GM11168 (cell line): ENCODE measurements around the gene ZFHX3.

Experiments used
- in situ Hi-C: fragments of 300-500 bp; cut with MboI; formaldehyde crosslinking; loops from one replicate; pipeline ENCODE4 v1.12.0; 2022; ENCODE audit warnings: low sequenced_read_pairs; ENCODE audit not compliant: unreplicated experiment

ZFHX3 gene

DNA sequence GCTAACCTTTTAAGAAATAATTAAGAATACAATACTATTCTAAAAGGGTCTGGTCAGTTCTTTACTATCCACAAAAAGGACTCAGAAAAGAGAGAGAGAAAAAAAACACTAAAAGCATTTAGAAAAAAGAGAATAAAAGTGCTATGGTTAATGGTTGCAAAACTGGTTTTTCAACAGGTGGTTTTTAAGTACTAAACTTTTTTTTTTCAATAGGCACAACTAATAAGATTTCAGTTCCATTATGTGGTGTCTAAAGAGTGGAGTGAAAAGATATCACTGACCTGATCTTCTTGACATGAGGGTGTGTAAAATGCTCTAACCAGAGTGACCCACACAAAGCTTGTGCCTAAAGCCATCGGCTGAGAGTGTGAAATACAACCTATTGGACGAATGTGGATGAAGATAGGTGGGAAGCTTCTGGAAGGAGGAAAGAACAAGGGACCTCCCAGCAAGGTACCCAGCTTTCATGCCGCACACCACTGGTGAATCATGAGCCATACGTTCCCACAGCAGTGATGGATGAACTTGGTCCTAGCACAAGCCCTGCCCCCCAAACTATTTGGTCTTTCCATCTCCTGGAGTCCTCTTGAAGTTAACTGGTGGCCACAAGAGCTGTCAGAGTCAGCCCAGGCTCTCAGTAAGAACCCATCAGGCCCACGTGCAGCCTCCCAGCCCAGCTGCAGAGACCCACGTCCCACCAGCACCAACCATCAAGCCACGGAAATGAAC lies 103.0 kb downstream of the ZFHX3 start:
- in situ Hi-C loops, result no loop called here

DNA sequence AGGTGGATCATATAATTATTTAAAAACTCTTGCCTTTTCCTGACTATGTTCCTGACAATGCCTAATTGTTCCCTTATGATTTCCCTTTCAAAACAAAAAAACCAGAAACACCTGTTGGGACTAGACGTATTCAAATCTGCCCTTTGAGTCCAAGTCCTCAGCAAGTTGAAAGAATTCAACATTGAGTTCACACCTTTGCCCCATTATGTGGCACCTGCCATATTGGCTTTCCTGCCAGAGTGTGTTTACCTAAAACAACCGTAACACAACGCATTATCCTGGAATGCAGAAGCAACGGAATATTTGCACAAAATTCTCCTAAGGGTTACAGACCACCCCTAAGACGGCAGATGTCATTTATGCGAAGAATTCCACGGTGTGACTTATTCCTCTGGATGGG lies 105.9 kb downstream of the ZFHX3 start:
- in situ Hi-C loops, result no loop called here

DNA sequence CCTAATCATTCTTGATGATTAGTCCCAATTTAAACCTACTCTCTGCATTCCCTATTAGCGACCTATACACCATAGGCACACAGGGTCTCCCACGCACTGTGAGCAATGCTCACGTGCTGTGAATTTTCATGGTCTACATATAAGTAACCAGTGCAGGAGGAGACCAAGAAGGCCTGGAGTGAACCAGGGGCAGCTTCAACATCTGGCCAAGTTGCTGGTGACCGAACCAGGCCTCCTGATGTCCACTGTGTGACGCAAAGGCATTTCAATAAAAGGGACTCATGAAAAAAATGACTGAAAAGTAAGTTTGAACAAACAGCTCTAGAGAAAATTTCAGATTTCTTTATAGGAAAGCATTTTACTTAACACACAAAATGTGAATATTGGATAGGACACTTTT lies 107.0 kb downstream of the ZFHX3 start:
- in situ Hi-C loops, result no loop called here

DNA sequence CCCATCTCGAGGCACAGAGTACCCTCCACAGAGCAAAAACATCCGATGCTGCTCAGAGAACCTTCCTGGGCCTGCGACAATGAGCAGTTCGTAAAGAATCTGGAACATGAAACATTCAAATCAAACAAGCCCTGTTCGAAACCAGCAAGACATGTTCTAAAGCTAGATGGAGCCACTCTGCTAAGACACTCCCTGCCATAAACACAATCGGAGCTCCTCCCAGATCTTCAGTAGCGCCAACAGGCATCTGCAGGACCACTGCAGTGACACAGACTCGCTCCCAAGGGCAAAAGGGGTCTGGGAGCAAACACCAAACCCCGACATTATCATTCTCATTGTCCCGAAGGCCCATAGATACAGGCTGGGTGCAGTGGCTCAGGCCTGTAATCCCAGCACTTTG lies 108.7 kb downstream of the ZFHX3 start:
- in situ Hi-C loops, result no loop called here

DNA sequence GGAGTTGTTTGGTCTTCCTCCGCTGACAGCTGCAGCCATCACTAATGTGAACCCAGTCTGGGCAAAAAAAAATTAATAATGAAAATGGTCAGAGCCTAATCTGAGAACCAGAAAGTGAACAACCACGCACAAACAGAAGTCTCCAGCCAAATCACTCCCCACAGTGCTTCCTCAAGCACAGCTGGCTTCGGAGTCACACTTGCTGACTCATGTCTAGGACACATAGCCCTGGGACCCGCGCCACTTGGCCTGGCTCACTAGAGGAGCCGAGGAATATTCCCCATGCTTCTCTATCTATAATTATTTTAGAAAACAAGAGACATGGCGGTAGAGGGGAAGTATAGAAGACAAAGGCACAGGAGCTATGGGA lies 109.1 kb downstream of the ZFHX3 start:
- in situ Hi-C loops, result no loop called here

DNA sequence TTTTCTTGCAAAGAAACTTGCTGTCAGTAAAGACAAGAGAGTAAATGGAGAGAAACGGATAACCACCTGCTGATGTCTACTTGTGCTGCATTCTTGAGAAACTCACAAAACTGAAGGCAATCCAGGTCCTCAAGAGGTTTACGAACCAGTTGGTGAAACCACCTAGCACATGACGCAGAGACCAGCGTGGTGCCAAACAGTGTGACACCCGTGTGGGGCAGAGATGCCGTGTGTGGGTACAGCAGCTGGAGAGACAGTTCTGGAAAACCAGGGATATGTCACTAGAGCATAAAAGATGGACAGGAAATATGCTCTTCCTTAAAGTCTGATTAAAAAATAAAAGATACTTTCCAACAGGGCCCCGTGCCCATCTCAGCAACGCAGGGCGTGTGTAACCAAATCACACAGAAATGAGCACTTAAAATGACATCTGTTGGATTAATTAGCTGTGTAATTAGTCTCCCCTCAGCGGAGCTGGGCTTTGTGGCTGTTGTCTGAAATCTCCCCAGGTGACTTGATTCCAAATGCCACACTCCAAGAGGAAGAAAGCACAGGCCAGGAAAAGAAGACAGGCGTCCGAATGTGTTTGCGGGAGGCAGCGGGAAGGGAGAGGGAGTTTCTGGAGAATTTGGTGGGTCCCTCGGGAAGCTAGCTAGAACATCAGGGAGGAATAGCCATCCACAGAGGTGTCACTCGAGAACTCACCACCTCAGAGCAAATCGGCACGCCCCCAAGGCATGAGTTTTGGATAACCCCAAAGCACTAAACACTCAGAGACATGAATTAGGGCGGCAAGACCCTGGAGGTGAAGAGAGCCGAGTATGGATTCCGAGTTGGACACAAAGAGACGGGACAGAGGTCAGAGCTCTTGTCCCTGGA lies 109.8 kb downstream of the ZFHX3 start:
- in situ Hi-C loops, result no loop called here

DNA sequence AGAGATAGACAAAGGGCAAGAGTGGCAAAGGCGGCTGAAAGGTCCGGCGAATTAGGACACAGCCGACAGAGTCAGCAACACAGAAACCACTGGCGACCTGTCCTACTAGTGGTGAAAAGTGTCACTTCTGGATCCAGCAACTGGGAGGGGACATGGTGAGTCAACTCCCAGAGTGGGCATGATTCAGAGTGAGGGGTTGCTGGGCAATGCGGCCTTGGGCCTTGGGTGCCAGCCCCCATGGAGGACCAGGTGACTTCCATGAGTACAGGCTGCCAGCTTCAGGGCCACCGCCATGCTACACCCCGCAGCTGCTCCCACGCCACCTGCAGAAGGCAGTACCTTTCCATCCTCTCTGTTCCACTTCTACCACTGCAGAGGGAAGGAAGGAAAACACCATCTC lies 110.6 kb downstream of the ZFHX3 start:
- in situ Hi-C loops, result no loop called here

DNA sequence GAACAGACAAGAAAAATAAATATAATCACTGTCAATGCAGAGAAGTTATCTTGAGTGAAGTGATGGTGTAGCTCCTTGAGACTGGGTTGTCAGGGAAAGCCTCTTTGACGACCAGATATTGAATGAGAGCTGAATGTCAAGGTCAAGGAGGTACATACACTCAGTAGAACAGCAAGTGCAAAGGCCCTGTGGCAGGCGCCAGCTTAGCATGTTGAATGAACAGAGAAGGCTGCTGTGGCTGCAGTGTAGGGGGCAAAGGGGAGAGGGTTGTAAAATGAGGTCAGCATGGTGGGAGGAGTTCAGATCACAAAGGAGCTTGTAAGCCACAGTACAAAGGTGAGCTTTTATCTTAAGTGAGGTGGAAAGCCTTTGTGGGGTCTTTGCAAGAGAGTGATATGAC lies 111.5 kb downstream of the ZFHX3 start:
- in situ Hi-C loops, result no loop called here

DNA sequence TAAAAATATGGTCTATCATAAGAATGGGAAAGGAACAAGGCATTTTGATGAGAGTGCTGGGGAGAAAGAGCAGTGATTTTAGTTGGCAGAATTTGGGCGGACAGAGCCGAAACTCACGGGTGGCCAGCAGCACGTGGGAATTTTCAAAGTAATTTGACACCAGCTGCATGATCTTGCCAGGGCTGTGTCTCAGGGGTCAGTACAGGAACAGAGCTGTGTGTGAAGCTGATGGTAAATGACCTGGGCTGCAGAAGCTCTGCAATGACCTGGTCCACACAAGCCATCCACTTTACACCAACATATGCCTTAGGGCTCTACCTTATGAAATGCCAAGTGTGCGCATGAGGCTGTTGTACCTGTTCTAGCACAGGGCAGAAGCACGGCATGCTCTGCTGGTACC lies 112.0 kb downstream of the ZFHX3 start:
- in situ Hi-C loops, result no loop called here

DNA sequence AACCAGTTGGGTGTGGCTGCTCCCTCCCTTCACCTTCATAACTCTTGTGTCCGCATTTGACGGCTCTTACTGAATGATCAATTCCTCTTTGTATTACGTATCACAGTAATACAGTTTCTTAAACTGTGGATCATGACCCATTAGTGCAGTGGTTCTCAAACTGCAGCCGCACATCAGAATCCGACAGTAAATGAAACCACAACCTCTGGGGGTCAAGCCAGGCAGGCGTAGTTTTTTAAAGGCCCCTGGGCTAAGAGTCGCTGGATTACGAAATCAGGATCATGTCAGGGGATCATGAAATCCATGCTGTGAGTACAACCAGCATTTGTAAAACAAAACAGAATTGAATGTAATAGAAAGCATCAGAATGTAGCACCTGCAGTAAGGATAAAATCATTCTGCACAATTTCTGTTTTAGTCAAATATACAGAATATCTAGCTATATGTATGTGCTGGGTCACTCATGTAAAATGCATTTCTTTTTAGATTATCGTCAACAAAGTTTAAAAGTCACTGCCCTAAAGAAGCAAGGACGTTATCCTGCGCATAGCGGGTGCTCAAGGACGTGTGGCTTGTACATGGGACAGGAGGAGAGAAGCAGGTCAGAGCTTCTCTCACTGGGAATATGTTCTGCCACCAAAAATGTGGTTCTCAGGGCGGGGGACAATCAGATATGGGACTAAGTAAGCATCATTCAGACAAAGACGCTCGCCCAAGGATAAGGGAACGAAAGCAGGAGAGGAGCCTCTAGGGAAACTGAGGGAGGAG lies 113.1 kb downstream of the ZFHX3 start:
- in situ Hi-C loops, result no loop called here

DNA sequence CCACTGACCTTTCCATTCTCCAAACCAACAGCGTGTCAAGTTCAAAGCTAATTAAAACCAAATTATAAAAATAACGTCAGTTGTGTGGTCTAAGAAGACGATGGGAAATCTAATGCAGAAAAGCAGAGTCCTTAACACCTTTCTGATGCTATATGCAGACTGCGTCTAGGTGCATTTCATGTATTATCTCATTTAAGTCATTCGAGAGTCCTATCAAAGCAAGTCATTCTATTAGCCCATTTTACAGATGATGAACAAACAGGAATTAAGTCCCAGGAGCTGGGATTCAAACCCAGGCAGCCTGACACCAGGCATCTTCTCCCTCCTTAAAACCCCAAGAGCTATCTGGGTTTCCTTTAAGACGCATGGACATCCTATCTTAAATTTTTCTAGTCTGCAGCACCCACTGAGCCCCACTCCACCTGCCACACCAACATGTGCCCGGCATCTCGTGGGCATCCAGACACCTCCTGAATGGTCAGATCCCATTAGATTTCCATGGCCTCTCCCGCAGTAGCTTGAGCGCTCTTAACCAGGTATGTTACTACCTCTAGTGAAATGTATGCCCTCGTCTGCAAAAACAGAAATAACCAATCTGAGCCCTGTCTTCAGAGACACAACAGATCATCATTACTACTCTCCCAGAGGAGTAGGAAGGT lies 115.1 kb downstream of the ZFHX3 start:
- in situ Hi-C loops, result no loop called here

DNA sequence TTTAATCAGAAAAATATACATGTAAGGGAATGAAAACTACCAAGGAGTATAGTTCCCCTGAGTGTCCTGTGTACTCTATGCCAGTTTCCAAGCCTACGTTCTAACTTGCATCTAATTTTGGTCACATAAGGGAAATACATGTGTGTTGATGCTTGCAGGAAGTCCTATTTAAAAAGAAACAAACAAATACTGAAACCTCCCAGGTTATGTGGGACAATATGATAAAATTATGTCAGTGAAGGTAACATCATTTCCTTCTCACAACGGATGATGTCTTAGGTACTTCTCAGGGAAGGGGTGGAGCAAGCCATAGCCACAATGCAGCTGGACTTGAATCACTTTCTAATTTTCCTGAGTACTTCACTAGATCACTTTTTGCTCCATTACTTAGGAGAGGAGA lies 115.9 kb downstream of the ZFHX3 start:
- in situ Hi-C loops, result no loop called here

DNA sequence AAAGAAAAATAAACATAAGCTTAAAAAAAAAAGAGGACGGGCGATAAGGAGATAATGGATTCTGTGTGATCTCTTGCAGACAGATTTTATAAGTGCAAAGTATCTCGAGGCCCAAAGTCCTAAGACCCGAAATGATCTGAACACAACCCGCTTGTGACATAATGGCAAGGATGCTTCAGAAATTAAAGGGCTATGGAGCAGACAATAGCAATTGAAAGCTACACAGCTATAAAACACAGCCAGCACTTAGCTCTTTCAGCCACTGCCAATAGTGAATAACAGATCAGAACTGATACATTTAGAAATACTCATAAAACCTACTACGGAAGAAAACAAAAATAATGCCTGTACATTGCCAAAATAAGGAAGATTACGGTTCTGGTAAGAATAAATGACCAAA lies 117.5 kb downstream of the ZFHX3 start:
- in situ Hi-C loops, result no loop called here

DNA sequence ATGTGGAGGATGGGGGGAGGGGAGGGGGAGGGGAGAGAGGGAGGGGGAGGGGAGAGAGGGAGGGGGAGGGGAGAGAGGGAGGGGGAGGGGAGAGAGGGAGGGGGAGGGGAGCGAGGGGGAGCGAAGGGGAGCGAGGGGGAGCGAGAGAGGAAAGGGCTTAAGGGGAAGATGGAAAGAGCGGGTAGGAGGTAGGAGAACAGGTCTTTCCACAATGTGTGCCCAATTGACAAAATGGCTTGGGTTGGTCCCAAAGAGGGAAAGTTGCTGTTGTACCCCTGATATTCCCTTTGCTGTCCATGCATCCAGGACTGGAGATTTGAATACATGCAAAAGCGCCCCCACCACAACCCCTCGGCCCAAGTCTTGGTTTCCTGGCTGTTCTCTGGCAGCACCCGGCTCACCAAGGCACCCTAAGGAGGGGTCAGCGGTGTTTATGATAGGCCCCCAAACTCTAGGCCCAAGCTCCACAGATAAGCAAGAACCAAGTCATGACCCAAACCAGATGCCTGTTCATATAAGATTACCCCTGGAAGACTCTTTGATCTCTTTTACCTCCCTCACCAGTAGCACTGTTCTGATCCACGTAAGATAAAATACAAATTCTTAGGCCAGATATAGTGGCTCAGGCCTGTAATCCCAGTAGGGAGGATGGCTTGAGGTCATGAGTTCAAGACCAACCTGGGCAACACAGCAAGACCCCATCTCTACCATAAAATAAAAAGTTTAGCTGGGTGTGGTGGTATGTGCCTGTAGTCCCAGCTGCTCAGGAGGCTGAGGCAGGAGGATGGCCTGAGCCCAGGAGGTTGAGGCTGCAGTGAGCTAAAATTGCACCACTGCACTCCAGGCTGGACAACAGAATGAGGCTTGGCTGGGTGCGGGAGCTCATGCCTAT lies 119.6 kb downstream of the ZFHX3 start:
- in situ Hi-C loops, result no loop called here

DNA sequence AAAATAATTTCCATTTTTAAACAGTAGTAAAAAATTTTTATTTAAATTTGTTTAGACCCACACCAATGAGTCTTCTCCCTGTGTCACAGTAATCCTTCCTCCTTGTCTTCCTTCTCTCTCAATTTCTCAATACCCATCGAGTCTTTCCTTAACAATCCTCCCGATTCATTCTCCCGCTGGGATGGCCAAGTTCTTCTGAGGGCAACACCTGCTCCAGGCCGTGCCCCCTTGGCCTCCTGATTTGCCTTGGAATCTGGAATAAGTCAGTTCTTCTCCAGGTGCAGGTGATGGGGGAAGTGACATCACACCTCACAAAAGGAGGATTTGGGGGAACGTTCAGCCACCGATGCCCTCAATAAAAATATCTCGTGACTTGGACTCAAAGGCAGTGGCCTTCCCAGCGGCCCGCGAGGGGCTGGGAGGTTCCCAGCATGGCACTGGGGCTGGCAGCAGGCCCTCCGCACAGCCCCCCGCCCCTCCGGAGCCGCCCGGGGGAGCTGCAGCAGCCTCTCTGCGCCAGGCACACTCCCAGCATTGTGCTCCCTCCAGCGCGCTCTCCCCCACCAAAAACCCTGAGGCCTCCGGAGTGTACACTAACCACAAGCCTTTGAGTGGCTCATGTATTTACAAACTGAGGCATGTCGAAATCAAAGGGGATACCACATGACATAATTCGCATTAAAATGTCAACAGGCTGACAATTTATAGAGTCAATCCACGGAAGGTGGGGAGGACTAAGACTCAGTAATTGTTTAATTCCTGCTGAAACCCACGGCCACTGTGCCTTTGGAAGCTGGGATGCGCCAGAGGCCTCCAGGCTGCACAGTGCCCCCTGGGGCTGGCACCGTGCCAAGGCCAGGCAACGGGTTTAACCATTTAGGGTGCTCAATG lies 120.5 kb downstream of the ZFHX3 start:
- in situ Hi-C loops, result no loop called here

DNA sequence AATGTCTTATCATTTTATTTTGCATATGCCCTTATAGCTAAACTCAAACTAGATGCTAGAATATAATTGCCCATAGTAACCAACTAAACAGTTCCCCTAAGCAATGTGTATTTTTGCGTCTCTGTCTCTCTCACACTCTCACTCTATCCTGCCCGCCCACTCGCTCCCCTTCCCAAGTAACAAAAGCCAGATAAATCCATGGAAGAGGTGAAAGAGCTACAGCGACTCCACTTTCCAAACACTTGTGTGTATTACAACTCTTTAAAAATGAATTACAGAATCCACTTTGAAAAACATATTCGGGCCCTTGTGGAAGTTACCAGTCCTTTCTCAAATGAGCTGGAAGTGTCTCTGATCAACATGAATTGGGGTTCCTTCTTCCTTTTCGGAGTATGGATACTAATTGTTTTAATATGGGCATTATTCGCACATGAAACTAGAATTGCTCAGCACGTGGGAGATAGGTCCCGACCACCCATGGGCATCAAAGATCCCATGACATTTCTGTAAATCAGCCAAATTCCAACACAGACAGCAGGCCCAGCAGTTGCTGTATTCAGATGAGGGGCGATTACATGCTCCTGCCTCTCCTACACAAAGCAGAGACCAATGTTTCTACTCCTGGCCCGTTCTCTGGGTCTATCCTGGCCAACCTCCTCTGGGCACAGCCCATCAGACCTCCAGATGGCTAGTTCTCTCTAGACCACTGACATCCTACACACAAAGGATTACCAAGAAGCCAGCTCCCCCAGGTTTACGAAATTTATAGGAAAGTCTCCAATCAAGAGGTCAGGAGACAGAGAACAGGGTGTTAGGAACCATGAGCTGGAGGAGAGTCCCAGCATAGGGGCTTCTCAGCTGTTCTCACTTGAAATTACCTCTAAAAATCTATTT lies 121.5 kb downstream of the ZFHX3 start:
- in situ Hi-C loops, result no loop called here

DNA sequence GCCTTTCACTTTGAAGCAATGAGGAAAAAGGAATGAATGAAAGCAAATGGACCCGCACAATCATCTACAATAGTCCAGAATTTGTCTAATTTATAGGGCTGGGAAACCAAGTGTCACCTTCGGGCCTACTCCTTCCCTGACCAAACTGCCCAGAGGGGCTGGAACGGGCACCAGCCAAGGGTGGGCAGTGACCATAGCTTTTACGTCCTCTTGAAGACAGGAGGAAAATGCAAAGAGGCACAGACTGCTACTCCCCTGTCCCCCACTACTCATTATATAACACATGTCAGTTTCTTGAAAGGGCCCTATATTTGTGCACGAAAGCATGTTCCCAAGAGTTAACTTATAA lies 122.3 kb downstream of the ZFHX3 start:
- in situ Hi-C loops, result no loop called here
